ENCODE measurements around the gene CFAP251. TPM values are rescaled to one million over a fixed set of nuclear protein-coding genes. Genes with fewer than 3 reads are reported as not detected.
"Not testable (repeated sequence)": the region's sequence is repeated elsewhere in the genome, so short reads cannot be mapped to it uniquely, and the experiment has no call there.

The CFAP251 gene
- total and polyA plus RNA-seq, 12 donors, result 0.52 to 4.6 (median 1.5) TPM

DNA sequence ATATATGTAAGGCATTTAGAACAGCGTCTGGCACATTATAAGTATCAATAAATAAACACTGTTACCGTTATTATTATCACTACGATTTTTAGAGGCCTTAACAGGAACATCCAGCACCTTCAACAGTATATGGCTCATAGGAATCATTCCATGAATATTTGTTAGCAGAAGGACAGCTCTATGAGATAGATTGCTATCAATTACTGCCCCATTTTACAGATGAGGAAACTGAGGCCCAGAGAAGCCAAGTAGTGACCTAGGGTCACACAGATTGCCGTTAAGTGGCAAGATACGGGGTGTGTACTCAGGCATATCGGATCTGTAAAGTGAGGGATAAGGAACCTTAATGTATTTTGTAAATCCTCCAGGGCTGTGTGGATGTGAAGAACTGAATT lies 30.3 kb upstream of the CFAP251 start:
- Histone ChIP-seq H3K36me3 (peaks cover 0 to 22% (median 0%) of the 10 kb centered on the region in 9 donors), H3K27me3 (no peaks in the 10 kb centered on the region), H3K4me3 (peak overlapping the region; percentile 62 to 99 (median 92)), H3K27ac (peak overlapping the region in 9 of 10 donors; percentile 85 to 98 (median 97)), H3K9me3 (no peaks in the 10 kb centered on the region), H3K4me1 (peaks cover 8 to 30% (median 24%) of the 10 kb centered on the region in 9 donors)
- intact Hi-C loops (cut with DNase I), result loop anchor here in 8 of 10 donors (1.0 to 10.0 kb wide), 12 partner anchors 49 to 191 kb away; partner anchors contain the start of gene TMEM120B (in 1 of the 8)
- WGBS, 2 donors, result 62 to 64% methylated on average over 6 of the region's 6 CpGs
- TF ChIP-seq, protein P1, sequence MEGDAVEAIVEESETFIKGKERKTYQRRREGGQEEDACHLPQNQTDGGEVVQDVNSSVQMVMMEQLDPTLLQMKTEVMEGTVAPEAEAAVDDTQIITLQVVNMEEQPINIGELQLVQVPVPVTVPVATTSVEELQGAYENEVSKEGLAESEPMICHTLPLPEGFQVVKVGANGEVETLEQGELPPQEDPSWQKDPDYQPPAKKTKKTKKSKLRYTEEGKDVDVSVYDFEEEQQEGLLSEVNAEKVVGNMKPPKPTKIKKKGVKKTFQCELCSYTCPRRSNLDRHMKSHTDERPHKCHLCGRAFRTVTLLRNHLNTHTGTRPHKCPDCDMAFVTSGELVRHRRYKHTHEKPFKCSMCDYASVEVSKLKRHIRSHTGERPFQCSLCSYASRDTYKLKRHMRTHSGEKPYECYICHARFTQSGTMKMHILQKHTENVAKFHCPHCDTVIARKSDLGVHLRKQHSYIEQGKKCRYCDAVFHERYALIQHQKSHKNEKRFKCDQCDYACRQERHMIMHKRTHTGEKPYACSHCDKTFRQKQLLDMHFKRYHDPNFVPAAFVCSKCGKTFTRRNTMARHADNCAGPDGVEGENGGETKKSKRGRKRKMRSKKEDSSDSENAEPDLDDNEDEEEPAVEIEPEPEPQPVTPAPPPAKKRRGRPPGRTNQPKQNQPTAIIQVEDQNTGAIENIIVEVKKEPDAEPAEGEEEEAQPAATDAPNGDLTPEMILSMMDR (IDR thresholded peaks at IDR 0.05), result peak in 1 of 9 donors; percentile 45
- ATAC-seq (no peak), DNase-seq (no peak)

DNA sequence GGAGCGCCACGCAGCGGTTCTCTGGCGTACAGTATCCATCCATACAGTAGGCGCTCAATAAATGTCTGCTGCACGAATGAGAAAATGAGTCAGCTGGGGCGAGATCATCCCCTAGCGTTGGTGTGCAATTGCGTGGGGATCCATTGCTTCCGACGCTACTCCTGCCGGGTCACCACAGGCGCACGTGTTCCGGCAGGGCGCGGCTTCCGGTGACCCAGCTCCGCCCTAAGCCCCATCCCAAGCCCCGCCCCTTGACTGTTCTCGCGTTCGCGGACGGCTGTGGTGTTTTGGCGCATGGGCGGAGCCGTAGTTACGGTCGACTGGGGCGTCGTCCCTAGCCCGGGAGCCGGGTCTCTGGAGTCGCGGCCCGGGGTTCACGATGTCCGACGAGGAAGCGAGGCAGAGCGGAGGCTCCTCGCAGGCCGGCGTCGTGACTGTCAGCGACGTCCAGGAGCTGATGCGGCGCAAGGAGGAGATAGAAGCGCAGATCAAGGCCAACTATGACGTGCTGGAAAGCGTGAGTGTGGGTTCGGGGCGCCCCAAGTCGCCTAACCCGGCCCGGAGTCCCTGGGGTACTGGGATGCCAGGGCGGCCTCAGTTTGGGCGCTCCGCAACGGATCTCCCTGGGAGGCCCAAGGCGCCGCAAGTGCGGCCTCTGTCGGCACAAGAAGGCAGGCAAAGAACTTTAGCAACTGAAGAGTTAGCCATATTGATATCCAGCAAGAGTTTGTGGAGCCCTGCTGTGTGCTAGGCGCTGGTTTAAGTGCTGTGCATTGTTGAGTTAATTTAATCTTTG lies 29.7 kb upstream of the CFAP251 start, which contains the start of gene PSMD9:
TSS of gene PSMD9 (plus strand) at position 313 of the 796 bp plus-strand sequence. CDS start at position 380, 67 bp downstream.
- ATAC-seq (peak; percentile 99 to 100 (median 99)), DNase-seq (peak; percentile 98)
- no peaks in the 10 kb centered on the region for H3K27me3 ChIP-seq
- H3K4me3 ChIP-seq, result peak within 1 kb of the TSS; percentile 62 to 99 (median 92)
- peaks cover 0 to 28% (median 0%) of the 10 kb centered on the region in 9 donors for H3K36me3 ChIP-seq
- H3K4me1 ChIP-seq, result peaks cover 8 to 31% (median 24%) of the 10 kb centered on the region in 9 donors
- WGBS, 2 donors, result 0 to 1% methylated on average over 67 of the region's 67 CpGs
- TF ChIP-seq, protein P1 (IDR thresholded peaks at IDR 0.05), result peak; percentile 35 to 79 (median 66)
- no peaks in the 10 kb centered on the region for H3K9me3 ChIP-seq
- H3K27ac ChIP-seq, result peak within 1 kb of the TSS; percentile 79 to 98 (median 96)
- intact Hi-C loops (cut with DNase I), result loop anchor here in 8 of 10 donors (1.0 to 10.0 kb wide), 12 partner anchors 50 to 192 kb away; partner anchors contain the start of gene TMEM120B (in 1 of the 8)

DNA sequence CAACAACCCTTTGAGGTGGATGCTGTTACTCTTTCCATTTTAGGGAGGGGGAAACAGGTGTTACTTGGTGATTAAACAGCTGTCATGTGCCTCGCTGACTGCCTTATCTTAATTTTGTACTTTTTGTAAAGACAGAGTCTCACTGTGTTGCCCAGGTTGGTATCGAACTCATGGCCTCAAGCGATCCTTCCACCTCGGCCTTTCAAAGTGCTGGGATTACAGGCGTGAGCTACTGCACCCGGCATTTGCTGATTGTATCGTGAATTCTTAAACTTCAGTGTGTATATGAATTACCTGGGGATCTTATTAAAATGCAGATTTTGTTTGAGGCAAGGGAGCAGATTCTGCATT lies 29.1 kb upstream of the CFAP251 start:
- ATAC-seq (no peak), DNase-seq (no peak)
- Histone ChIP-seq H3K4me3 (peak overlapping the region; percentile 62 to 99 (median 92)), H3K9me3 (no peaks in the 10 kb centered on the region), H3K27ac (peak overlapping the region in 9 of 10 donors; percentile 85 to 98 (median 97)), H3K4me1 (peaks cover 8 to 33% (median 27%) of the 10 kb centered on the region in 9 donors), H3K27me3 (no peaks in the 10 kb centered on the region), H3K36me3 (peaks cover 0 to 30% (median 0%) of the 10 kb centered on the region in 9 donors)
- 1 to 2% methylated on average over 7 of the region's 7 CpGs for WGBS, 2 donors
- intact Hi-C loops (cut with DNase I), result loop anchor here in 7 of 10 donors (2.0 to 10.0 kb wide), 9 partner anchors 50 to 192 kb away; partner anchors contain the start of gene TMEM120B (in 1 of the 7)
- TF ChIP-seq, protein P1 (IDR thresholded peaks at IDR 0.05), result no peak

GRCh38 chr12:121889661-121890060 lies 28.7 kb upstream of the CFAP251 start:
- 51 to 53% methylated on average over 6 of the region's 6 CpGs for WGBS, 2 donors

More at GRCh38 chr12:121889661-121890060, 28.7 kb upstream of the CFAP251 start:
- peaks cover 8 to 33% (median 30%) of the 10 kb centered on the region in 9 donors for H3K4me1 ChIP-seq
- H3K36me3 ChIP-seq, result peaks cover 0 to 34% (median 2%) of the 10 kb centered on the region in 9 donors
- not testable (repeated sequence) for ATAC-seq, H3K9me3 ChIP-seq, H3K27me3 ChIP-seq, DNase-seq
- intact Hi-C loops (cut with DNase I), result loop anchor here in 8 of 10 donors (2.0 to 10.0 kb wide), 11 partner anchors 51 to 195 kb away; partner anchors contain the start of gene TMEM120B (in 1 of the 8)
- peak overlapping the region; percentile 62 to 99 (median 92) for H3K4me3 ChIP-seq
- peak overlapping the region in 3 of 10 donors; percentile 85 to 98 (median 93) for H3K27ac ChIP-seq

Measured in heart right ventricle (tissue), 16 donors.